Suprapubic skin (tissue), 4 donors: ENCODE results near the gene ZNF648. TPM values are rescaled to one million over a fixed set of nuclear protein-coding genes. Genes with fewer than 3 reads are reported as not detected.

ENCODE experiments used
- DNase-seq, 2 donors: peaks; one replicate each; pipeline ENCODE4 v3.0.0-alpha.2; 2019; ENCODE audit warnings: low spot score in 2 of 2
- H3K27ac ChIP-seq: fragments of 200-600 bp; sonication (generic); one replicate; pipeline ENCODE4 v1.5.1; 2019
- H3K27me3 ChIP-seq: fragments of 200-600 bp; sonication (generic); one replicate; pipeline ENCODE4 v1.5.1; 2019
- H3K36me3 ChIP-seq: fragments of 200-600 bp; sonication (generic); one replicate; pipeline ENCODE4 v1.5.1; 2019
- H3K4me1 ChIP-seq: fragments of 200-600 bp; sonication (generic); one replicate; pipeline ENCODE4 v1.5.1; 2019
- H3K4me3 ChIP-seq: fragments of 200-600 bp; sonication (generic); one replicate; pipeline ENCODE4 v1.5.1; 2019; ENCODE audit warnings: mild to moderate bottlenecking
- H3K9me3 ChIP-seq: fragments of 200-600 bp; sonication (generic); one replicate; pipeline ENCODE4 v1.5.1; 2019
- EP300 ChIP-seq: sonication (generic); formaldehyde crosslinking; IDR thresholded peaks from one replicate; pipeline ENCODE4 v1.6.1; 2017; ENCODE audit warnings: antibody characterized with exemption
- POLR2A ChIP-seq, 2 donors: fragments of 450-650 bp; IDR thresholded peaks; one replicate each; pipeline ENCODE4 v1.6.1; 2017; ENCODE audit warnings: antibody characterized with exemption in 2 of 2, mild to moderate bottlenecking in 2 of 2, moderate library complexity in 2 of 2
- POLR2AphosphoS5 ChIP-seq, 3 donors: sonication (generic); formaldehyde crosslinking; IDR thresholded peaks; one replicate each; pipeline ENCODE4 v1.6.1; 2017; ENCODE audit warnings: antibody characterized with exemption in 3 of 3
- WGBS: methylation state at CpG from one replicate; pipeline ENCODE4 v1.1.5; 2018; 5-methylcytosine and 5-hydroxymethylcytosine counted together
- total RNA-seq, 4 donors: library from RNA; depleted of rRNA; stranded (reverse); fragments of >200 nt; gene quantifications; one replicate each; pipeline ENCODE4 v1.1.0, GENCODE V29; 2016
- TF ChIP-seq, protein P1 (sequence below), 2 donors: fragments of 200-600 bp in 1 of 2; fragments of 450-650 bp in 1 of 2; sonication (generic) in 1 of 2; IDR thresholded peaks; one replicate each; pipeline ENCODE4 v1.5.1; 2016 to 2019; ENCODE audit warnings: antibody characterized with exemption in 2 of 2, mild to moderate bottlenecking in 1 of 2, moderate library complexity in 1 of 2

ZNF648 gene, protein sequence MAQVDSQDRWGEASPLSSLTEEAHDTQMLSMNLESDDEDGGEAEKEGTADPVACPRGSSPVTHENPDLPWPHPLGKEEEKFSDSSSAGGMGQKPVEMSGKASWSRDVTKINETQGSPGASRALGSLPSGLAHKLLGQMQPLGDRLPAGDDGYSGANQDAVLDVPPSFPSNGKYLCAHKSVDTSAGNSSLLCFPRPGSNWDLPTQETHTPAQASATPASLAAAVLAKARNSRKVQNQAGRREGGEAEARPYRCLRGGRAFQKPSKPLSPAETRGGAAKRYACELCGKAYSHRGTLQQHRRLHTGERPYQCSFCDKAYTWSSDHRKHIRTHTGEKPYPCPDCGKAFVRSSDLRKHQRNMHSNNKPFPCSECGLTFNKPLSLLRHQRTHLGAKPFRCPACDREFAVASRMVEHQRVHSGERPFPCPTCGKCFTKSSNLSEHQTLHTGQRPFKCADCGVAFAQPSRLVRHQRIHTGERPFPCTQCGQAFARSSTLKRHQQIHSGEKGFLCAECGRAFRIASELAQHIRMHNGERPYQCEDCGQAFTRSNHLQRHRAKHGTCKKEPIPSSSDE
- under 1 TPM in 3 of 4 donors, not detected in 1; 0.13 to 0.89 (median 0.23) TPM for total RNA-seq

DNA sequence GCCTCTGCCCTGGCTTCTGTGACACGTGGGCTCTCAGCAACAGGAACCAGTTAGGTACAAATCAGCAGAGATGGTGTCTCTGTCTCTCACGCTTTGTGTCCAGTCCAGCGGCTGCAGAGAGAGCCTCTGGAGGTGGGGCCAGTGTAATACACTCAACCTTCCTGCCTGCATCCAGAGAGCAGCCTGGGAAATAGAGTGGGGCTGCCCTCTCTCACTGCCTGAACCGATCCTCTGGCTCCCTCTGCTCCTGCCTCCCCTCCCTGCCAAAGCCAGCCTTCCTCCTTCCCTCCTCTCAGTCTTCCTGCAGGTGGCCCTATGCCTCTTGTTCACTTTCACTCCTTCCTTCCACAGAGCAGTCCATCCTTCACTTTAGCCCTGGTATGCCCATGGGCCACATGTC, at the start of gene ZNF648:
Gene ZNF648 (minus strand): TSS at position 119 of the 400 bp plus-strand sequence. CDS start 3,702 bp downstream, outside the sequence.
- DNase-seq = no peak
- no peak within 1 kb of the TSS for H3K4me3 ChIP-seq
- no peaks in the 10 kb centered on the region for H3K36me3 ChIP-seq
- no peak for TF ChIP-seq POLR2AphosphoS5 (IDR thresholded peaks at IDR 0.05)
- no peak for TF ChIP-seq EP300
- TF ChIP-seq POLR2A (IDR thresholded peaks at IDR 0.05) = no peak
- H3K9me3 ChIP-seq = no peaks in the 10 kb centered on the region
- WGBS = 59% methylated on average over 2 of the region's 4 CpGs
- peaks cover 17% of the 10 kb centered on the region for H3K27me3 ChIP-seq
- peaks cover 3% of the 10 kb centered on the region for H3K4me1 ChIP-seq
- H3K27ac ChIP-seq = no peak within 1 kb of the TSS

DNA sequence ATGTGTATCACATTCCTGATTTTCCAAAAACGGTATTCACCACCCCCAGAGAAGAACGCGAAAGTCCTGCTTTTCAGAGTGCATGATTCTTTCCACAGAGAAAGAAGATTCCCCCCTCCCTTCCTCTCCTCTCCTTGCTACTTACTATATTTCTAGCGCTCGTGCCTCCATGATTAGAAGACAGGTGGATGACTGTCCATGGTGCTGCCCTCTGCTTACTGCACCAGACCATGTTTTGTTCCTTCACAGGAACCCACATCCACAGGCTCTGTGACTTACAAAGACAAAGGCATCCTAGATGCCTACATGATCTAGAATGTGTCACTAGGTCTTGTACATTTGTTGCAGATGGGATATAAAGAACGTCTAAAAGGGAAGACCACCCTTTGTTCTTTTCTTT, 49.1 kb upstream of the ZNF648 start:
- Histone ChIP-seq H3K27me3 (no peaks in the 10 kb centered on the region), H3K36me3 (no peaks in the 10 kb centered on the region), H3K4me1 (no peaks in the 10 kb centered on the region), H3K4me3 (no peak overlapping the region), H3K27ac (no peak overlapping the region), H3K9me3 (peaks cover 4% of the 10 kb centered on the region)
- WGBS = 88% methylated on average over 6 of the region's 6 CpGs
- no peak for TF ChIP-seq EP300
- no peak for TF ChIP-seq POLR2AphosphoS5 (IDR thresholded peaks at IDR 0.05)
- no peak for TF ChIP-seq POLR2A (IDR thresholded peaks at IDR 0.05)
- TF ChIP-seq, protein P1, sequence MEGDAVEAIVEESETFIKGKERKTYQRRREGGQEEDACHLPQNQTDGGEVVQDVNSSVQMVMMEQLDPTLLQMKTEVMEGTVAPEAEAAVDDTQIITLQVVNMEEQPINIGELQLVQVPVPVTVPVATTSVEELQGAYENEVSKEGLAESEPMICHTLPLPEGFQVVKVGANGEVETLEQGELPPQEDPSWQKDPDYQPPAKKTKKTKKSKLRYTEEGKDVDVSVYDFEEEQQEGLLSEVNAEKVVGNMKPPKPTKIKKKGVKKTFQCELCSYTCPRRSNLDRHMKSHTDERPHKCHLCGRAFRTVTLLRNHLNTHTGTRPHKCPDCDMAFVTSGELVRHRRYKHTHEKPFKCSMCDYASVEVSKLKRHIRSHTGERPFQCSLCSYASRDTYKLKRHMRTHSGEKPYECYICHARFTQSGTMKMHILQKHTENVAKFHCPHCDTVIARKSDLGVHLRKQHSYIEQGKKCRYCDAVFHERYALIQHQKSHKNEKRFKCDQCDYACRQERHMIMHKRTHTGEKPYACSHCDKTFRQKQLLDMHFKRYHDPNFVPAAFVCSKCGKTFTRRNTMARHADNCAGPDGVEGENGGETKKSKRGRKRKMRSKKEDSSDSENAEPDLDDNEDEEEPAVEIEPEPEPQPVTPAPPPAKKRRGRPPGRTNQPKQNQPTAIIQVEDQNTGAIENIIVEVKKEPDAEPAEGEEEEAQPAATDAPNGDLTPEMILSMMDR (IDR thresholded peaks at IDR 0.05) = no peak
- no peak for DNase-seq

DNA sequence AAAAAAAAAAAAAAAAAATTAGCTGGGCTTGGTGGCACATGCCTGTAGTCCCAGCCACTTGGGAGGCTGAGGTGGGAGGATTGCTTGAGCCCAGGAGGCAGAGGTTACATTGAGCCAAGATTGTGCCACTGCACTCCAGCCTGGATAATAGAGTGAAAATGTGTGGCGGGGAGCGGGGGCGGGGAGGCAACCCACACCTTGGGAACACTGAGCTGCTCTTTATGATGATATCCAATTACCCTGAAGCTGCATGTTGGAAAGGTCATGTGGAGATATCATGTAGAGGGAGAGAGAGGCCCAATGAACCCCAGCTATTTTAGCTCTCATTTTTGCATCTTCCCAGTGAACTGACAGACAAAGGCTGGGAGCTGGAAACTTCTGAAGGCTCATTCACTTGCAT, 48.3 kb upstream of the ZNF648 start:
- DNase-seq = no peak
- TF ChIP-seq, protein P1 (IDR thresholded peaks at IDR 0.05) = no peak
- WGBS = 95% methylated on average over 3 of the region's 3 CpGs

DNA sequence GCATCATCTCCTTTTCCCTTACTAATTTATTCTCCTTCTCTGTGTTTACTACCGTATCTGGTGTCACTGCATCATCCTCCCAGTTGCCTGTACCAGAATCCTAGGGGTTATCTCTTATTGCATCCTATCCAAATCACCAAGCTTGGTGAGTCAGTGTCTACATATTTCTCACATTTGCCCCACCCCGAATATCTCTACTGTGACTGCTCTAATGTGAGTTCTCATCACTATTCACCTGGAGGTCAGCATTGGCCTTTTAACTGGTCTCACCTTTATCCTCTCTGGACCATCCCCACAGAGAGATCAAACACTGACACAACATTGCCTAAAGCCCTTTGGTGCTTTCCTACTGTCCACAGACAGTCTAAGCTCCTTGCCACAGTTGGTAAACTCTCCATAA, 45.7 kb upstream of the ZNF648 start:
- no peaks in the 10 kb centered on the region for H3K4me1 ChIP-seq
- 87% methylated on average over 2 of the region's 2 CpGs for WGBS
- H3K27ac ChIP-seq = no peak overlapping the region
- TF ChIP-seq EP300 = no peak
- TF ChIP-seq, protein P1 (IDR thresholded peaks at IDR 0.05) = no peak
- TF ChIP-seq POLR2AphosphoS5 (IDR thresholded peaks at IDR 0.05) = no peak
- TF ChIP-seq POLR2A (IDR thresholded peaks at IDR 0.05) = no peak
- H3K4me3 ChIP-seq = no peak overlapping the region
- peaks cover 4% of the 10 kb centered on the region for H3K9me3 ChIP-seq
- peaks cover 4% of the 10 kb centered on the region for H3K27me3 ChIP-seq
- H3K36me3 ChIP-seq = no peaks in the 10 kb centered on the region
- no peak for DNase-seq

More for the DNA sequence above, 48.3 kb upstream of the ZNF648 start:
- Histone ChIP-seq H3K36me3 (no peaks in the 10 kb centered on the region), H3K4me1 (no peaks in the 10 kb centered on the region), H3K27me3 (peaks cover 4% of the 10 kb centered on the region), H3K27ac (no peak overlapping the region), H3K9me3 (peaks cover 4% of the 10 kb centered on the region), H3K4me3 (no peak overlapping the region)

DNA sequence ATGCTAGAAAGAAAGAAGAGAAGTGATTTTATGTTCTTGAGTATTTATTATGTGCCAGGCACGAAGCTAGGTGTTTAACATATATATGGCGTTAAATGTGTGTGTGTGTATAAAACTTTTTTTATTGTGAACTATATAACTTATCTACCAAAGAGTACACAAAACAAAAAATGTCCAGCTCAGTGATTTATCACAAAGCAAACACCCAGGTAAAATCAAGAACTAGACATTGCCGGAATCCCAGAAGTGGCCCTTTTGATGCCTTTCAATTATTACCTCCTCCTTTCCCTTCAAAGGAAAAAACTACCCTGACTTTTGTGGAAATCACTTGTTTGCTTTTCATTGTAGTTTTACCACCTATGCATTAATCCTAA, 40.5 kb upstream of the ZNF648 start:
- Histone ChIP-seq H3K4me3 (no peak overlapping the region), H3K4me1 (no peaks in the 10 kb centered on the region), H3K36me3 (no peaks in the 10 kb centered on the region), H3K27me3 (peaks cover 4% of the 10 kb centered on the region), H3K9me3 (peaks cover under 1% of the 10 kb centered on the region), H3K27ac (no peak overlapping the region)
- TF ChIP-seq, protein P1 (IDR thresholded peaks at IDR 0.05) = no peak
- TF ChIP-seq POLR2A (IDR thresholded peaks at IDR 0.05) (no peak), POLR2AphosphoS5 (IDR thresholded peaks at IDR 0.05) (no peak), EP300 (no peak)
- DNase-seq = no peak
- 85% methylated on average over 3 of the region's 3 CpGs for WGBS
